Measurements from ENCODE around the gene CRADD. TPM values are rescaled to one million over a fixed set of nuclear protein-coding genes. Genes with fewer than 3 reads are reported as not detected.

CRADD gene
- total and polyA plus RNA-seq, 10 of the 15 experiments (the other 5 are each of a cell fraction or from before 2014, with no cell fraction given) = 7.6 to 15.5 (median 11.7) TPM

DNA sequence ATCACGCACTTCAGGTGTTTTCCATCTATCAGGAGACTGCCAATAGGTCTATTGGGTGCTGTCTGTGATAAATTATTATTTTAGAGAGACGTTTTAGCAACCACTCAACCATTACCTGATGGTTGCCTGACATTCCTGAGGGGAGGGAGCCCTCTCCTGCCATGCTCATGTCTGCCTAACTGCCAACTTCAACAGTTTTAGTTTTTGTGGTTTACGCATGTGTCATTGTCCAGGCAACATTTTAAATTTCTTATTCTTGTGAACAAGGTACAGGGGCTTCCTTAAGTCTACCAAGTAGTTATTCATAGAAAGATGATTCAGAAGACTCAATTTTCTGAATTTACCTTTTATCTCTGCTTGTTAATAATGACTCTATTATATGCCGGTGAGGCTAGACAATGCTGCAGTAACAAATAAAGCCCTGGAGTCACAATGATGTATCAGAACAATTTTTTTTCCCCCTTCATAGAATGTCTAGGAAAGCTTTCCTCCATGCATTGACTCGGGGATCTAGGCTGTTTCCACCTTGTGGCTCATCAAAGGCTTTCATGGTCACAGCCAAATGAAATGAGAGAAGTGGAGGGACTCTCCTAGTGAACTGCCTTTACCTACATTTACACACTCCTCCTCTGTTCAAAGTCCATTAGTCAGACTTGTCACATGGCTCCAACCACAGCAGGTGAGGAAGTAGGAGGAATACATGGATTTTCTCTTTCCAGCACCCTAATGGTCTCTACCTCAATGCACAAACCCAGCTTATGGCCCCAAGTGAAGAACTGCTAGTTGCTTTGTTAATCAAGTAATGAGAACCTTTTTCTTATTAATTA is 225.8 kb downstream of the CRADD start (continued):
- TF ChIP-seq, protein P1, sequence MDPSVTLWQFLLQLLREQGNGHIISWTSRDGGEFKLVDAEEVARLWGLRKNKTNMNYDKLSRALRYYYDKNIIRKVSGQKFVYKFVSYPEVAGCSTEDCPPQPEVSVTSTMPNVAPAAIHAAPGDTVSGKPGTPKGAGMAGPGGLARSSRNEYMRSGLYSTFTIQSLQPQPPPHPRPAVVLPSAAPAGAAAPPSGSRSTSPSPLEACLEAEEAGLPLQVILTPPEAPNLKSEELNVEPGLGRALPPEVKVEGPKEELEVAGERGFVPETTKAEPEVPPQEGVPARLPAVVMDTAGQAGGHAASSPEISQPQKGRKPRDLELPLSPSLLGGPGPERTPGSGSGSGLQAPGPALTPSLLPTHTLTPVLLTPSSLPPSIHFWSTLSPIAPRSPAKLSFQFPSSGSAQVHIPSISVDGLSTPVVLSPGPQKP (IDR thresholded peaks at IDR 0.05; ENCODE audit: low read depth, low read length) = no peak
- no peak for TF ChIP-seq EGR1 (IDR thresholded peaks at IDR 0.05; ENCODE audit: borderline replicate concordance in 1 of 2, low read depth in 2 of 2, low read length in 2 of 2)

DNA sequence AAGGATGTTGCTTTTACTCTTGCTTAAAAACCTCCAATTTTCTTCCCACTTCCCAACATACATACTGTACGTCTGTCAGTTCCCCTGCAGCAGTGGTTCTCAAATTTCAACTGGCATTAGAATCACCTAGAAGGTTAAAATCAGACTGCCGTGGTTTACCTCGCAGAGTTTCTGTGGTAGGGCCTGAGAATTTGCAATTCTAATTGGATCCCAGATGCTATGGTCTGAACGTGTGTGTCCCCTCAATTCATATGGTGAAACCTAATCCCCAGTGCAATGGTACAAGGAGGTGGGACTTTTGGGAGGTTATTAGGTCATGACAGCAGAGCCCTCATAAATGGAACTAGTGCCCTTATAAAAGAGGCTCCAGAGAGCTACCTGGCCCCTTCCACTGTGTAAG is 226.9 kb downstream of the CRADD start:
- Histone ChIP-seq H3K4me2 (ENCODE audit: control insufficient read depth, insufficient read depth) (no peak overlapping the region), H3K27me3 (replicated peaks in 1 of 2; ENCODE audit: control insufficient read depth in 2 of 2, insufficient read depth in 2 of 2, low read length in 1 of 2) (no peaks in the 10 kb centered on the region), H2AFZ (ENCODE audit: control insufficient read depth, low read depth, low read length) (no peak overlapping the region), H3K9me3 (replicated peaks; ENCODE audit: control insufficient read depth, insufficient read depth, low read length) (no peaks in the 10 kb centered on the region), H3K27ac (ENCODE audit: control insufficient read depth, insufficient read depth) (no peak overlapping the region), H3K4me3 (no peak overlapping the region), H3K36me3 (ENCODE audit: control insufficient read depth in 2 of 2, insufficient read depth in 2 of 2, low read length in 1 of 2) (no peaks in the 10 kb centered on the region), H4K20me1 (ENCODE audit: control insufficient read depth, insufficient read depth) (no peaks in the 10 kb centered on the region), H3K4me1 (ENCODE audit: control insufficient read depth, insufficient read depth, low read length) (no peaks in the 10 kb centered on the region), H3K9ac (ENCODE audit: control insufficient read depth, insufficient read depth, low read length) (no peak overlapping the region), H3K79me2 (ENCODE audit: control insufficient read depth, insufficient read depth, low read length) (no peaks in the 10 kb centered on the region)
- TF ChIP-seq, protein P2, sequence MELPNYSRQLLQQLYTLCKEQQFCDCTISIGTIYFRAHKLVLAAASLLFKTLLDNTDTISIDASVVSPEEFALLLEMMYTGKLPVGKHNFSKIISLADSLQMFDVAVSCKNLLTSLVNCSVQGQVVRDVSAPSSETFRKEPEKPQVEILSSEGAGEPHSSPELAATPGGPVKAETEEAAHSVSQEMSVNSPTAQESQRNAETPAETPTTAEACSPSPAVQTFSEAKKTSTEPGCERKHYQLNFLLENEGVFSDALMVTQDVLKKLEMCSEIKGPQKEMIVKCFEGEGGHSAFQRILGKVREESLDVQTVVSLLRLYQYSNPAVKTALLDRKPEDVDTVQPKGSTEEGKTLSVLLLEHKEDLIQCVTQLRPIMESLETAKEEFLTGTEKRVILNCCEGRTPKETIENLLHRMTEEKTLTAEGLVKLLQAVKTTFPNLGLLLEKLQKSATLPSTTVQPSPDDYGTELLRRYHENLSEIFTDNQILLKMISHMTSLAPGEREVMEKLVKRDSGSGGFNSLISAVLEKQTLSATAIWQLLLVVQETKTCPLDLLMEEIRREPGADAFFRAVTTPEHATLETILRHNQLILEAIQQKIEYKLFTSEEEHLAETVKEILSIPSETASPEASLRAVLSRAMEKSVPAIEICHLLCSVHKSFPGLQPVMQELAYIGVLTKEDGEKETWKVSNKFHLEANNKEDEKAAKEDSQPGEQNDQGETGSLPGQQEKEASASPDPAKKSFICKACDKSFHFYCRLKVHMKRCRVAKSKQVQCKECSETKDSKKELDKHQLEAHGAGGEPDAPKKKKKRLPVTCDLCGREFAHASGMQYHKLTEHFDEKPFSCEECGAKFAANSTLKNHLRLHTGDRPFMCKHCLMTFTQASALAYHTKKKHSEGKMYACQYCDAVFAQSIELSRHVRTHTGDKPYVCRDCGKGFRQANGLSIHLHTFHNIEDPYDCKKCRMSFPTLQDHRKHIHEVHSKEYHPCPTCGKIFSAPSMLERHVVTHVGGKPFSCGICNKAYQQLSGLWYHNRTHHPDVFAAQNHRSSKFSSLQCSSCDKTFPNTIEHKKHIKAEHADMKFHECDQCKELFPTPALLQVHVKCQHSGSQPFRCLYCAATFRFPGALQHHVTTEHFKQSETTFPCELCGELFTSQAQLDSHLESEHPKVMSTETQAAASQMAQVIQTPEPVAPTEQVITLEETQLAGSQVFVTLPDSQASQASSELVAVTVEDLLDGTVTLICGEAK (IDR thresholded peaks at IDR 0.05; ENCODE audit: borderline replicate concordance) = no peak
- TF ChIP-seq TAF1 (IDR thresholded peaks at IDR 0.05; ENCODE audit: borderline replicate concordance, low read depth, low read length) (no peak), NFXL1 (IDR thresholded peaks at IDR 0.05; ENCODE audit: borderline replicate concordance) (no peak), GABPA (IDR thresholded peaks at IDR 0.05; ENCODE audit: low read depth) (no peak), WRNIP1 (IDR thresholded peaks at IDR 0.05; ENCODE audit: borderline replicate concordance, low read depth, low read length) (no peak), JUND (IDR thresholded peaks at IDR 0.05; ENCODE audit: low read depth, low read length) (no peak), RELA (IDR thresholded peaks at IDR 0.05; ENCODE audit: borderline replicate concordance, partially characterized antibody) (no peak), ZNF274 (IDR thresholded peaks at IDR 0.05; ENCODE audit: insufficient read depth, insufficient read length) (no peak)
- TF ChIP-seq, protein P3, sequence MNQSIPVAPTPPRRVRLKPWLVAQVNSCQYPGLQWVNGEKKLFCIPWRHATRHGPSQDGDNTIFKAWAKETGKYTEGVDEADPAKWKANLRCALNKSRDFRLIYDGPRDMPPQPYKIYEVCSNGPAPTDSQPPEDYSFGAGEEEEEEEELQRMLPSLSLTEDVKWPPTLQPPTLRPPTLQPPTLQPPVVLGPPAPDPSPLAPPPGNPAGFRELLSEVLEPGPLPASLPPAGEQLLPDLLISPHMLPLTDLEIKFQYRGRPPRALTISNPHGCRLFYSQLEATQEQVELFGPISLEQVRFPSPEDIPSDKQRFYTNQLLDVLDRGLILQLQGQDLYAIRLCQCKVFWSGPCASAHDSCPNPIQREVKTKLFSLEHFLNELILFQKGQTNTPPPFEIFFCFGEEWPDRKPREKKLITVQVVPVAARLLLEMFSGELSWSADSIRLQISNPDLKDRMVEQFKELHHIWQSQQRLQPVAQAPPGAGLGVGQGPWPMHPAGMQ (IDR thresholded peaks at IDR 0.05; ENCODE audit: borderline replicate concordance) = no peak
- TF ChIP-seq, protein P4, sequence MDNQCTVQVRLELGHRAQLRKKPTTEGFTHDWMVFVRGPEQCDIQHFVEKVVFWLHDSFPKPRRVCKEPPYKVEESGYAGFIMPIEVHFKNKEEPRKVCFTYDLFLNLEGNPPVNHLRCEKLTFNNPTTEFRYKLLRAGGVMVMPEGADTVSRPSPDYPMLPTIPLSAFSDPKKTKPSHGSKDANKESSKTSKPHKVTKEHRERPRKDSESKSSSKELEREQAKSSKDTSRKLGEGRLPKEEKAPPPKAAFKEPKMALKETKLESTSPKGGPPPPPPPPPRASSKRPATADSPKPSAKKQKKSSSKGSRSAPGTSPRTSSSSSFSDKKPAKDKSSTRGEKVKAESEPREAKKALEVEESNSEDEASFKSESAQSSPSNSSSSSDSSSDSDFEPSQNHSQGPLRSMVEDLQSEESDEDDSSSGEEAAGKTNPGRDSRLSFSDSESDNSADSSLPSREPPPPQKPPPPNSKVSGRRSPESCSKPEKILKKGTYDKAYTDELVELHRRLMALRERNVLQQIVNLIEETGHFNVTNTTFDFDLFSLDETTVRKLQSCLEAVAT (IDR thresholded peaks at IDR 0.05) = no peak
- DNase-seq (ENCODE audit: low read depth, low spot score) (no peak), ATAC-seq (no peak; the same call in 2 of the 3 replicates), FAIRE-seq (no peak)
- no TSS peak for BruUV-seq (replicated peaks)
- SMC1A ChIA-PET (ENCODE audit: uncharacterized antibody, unreplicated experiment) = no interaction called here
- POLR2A ChIA-PET = no interaction called here
- RAD21 ChIA-PET (ENCODE audit: unreplicated experiment) = no interaction called here
- 1% methylated on average over 4 of the region's 4 CpGs for WGBS (ENCODE audit: insufficient coverage, insufficient replicate concordance, low lambda C conversion rate, missing lambda C conversion rate)
- in situ Hi-C loops (cut with MboI) (no loop called here), intact Hi-C loops (cut with micrococcal nuclease; ENCODE audit: unreplicated experiment) (no loop called here)
- CTCF ChIA-PET = no interaction called here

Measured in GM12878 (cell line).